HL-60 (cell line): ENCODE results near the gene TAS2R1.

Source experiments
- DNase-seq, 2 experiments: peaks; one replicate each; pipeline ENCODE4 v3.0.0-alpha.2; 2010 to 2020; ENCODE audit warnings: low read depth in 1 of 2, low spot score in 1 of 2
- H3K27ac ChIP-seq: fragments of 250-450 bp; sonication (Bioruptor Pico); replicated peaks from 2 replicates; pipeline ENCODE4 v1.5.1; 2020; ENCODE audit warnings: mild to moderate bottlenecking, moderate library complexity
- H3K27me3 ChIP-seq: fragments of 250-450 bp; sonication (Bioruptor Pico); 2 replicates; pipeline ENCODE4 v1.5.1; 2021; ENCODE audit warnings: mild to moderate bottlenecking, moderate library complexity; ENCODE audit not compliant: insufficient read depth, poor library complexity, severe bottlenecking
- H3K4me3 ChIP-seq: replicated peaks from 2 replicates; pipeline ENCODE4 v1.5.1; 2011; ENCODE audit warnings: mild to moderate bottlenecking, control low read depth, low read length; ENCODE audit not compliant: insufficient read depth
- GABPA ChIP-seq: IDR thresholded peaks from 2 replicates; pipeline ENCODE4 v1.6.1; 2012; ENCODE audit warnings: low read depth
- POLR2AphosphoS5 ChIP-seq: IDR thresholded peaks from 2 replicates; pipeline ENCODE4 v1.6.1; 2012; ENCODE audit warnings: low read depth
- SPI1 ChIP-seq: IDR thresholded peaks from 2 replicates; pipeline ENCODE4 v1.6.1; 2012; ENCODE audit warnings: low read depth, mild to moderate bottlenecking, borderline replicate concordance
- TF ChIP-seq, protein P1 (sequence below): IDR thresholded peaks from one replicate; pipeline ENCODE4 v1.5.1; 2011; ENCODE audit warnings: low read length, control low read depth, inconsistent platforms; ENCODE audit not compliant: insufficient read depth
- TF ChIP-seq, protein P2 (sequence below): IDR thresholded peaks from 2 replicates; pipeline ENCODE4 v1.6.1; 2012; ENCODE audit warnings: low read depth; ENCODE audit not compliant: insufficient replicate concordance

The TAS2R1 gene

DNA sequence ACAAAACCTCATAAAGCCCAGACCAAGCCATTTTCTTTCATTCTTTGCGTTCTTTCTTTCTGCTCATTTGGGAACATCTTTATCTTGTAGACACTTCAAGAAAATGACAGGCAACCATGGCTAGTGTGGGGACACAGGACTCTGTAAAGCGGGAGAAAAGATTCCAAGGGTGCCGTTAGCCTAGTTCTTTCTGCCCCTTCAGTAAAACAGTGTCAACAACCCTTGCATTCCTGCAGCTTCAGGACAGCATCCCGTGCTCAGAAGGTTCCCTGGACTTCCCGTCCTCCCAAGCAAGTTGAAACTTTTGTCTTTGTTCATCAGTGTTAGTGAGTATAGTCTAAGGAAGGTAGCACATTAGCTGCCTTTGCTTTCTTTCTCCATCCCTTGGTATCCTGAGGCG is 41.9 kb downstream of the TAS2R1 start:
- no peaks in the 10 kb centered on the region for H3K27me3 ChIP-seq
- TF ChIP-seq, protein P1, sequence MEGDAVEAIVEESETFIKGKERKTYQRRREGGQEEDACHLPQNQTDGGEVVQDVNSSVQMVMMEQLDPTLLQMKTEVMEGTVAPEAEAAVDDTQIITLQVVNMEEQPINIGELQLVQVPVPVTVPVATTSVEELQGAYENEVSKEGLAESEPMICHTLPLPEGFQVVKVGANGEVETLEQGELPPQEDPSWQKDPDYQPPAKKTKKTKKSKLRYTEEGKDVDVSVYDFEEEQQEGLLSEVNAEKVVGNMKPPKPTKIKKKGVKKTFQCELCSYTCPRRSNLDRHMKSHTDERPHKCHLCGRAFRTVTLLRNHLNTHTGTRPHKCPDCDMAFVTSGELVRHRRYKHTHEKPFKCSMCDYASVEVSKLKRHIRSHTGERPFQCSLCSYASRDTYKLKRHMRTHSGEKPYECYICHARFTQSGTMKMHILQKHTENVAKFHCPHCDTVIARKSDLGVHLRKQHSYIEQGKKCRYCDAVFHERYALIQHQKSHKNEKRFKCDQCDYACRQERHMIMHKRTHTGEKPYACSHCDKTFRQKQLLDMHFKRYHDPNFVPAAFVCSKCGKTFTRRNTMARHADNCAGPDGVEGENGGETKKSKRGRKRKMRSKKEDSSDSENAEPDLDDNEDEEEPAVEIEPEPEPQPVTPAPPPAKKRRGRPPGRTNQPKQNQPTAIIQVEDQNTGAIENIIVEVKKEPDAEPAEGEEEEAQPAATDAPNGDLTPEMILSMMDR = no peak
- TF ChIP-seq, protein P2, sequence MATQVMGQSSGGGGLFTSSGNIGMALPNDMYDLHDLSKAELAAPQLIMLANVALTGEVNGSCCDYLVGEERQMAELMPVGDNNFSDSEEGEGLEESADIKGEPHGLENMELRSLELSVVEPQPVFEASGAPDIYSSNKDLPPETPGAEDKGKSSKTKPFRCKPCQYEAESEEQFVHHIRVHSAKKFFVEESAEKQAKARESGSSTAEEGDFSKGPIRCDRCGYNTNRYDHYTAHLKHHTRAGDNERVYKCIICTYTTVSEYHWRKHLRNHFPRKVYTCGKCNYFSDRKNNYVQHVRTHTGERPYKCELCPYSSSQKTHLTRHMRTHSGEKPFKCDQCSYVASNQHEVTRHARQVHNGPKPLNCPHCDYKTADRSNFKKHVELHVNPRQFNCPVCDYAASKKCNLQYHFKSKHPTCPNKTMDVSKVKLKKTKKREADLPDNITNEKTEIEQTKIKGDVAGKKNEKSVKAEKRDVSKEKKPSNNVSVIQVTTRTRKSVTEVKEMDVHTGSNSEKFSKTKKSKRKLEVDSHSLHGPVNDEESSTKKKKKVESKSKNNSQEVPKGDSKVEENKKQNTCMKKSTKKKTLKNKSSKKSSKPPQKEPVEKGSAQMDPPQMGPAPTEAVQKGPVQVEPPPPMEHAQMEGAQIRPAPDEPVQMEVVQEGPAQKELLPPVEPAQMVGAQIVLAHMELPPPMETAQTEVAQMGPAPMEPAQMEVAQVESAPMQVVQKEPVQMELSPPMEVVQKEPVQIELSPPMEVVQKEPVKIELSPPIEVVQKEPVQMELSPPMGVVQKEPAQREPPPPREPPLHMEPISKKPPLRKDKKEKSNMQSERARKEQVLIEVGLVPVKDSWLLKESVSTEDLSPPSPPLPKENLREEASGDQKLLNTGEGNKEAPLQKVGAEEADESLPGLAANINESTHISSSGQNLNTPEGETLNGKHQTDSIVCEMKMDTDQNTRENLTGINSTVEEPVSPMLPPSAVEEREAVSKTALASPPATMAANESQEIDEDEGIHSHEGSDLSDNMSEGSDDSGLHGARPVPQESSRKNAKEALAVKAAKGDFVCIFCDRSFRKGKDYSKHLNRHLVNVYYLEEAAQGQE = no peak
- TF ChIP-seq GABPA (no peak), SPI1 (no peak), POLR2AphosphoS5 (no peak)
- H3K27ac ChIP-seq = no peak overlapping the region
- no peak for DNase-seq
- H3K4me3 ChIP-seq = no peak overlapping the region

DNA sequence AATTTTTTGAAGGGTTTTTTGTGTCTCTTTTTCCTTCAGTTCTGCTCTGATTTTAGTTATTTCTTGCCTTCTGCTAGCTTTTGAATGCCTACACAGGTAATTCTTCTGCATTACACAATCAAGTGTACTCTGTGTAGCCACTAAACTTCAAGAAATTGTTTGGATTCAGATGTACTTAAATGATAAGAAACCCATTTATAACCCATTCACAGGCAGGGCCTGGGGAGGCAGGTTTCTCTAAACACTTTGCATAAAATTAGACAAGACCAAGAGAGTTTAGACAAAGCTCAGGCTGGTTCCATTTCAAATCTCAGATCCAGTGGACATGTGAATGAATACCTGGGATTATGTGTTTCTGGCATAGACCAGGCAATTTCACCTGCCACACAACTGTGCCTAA is 43.0 kb downstream of the TAS2R1 start:
- H3K27ac ChIP-seq = no peak overlapping the region
- H3K27me3 ChIP-seq = no peaks in the 10 kb centered on the region
- DNase-seq = no peak
- no peak overlapping the region for H3K4me3 ChIP-seq
- TF ChIP-seq, protein P1 = no peak
- TF ChIP-seq, protein P2 = no peak
- TF ChIP-seq SPI1 (no peak), POLR2AphosphoS5 (no peak), GABPA (no peak)

DNA sequence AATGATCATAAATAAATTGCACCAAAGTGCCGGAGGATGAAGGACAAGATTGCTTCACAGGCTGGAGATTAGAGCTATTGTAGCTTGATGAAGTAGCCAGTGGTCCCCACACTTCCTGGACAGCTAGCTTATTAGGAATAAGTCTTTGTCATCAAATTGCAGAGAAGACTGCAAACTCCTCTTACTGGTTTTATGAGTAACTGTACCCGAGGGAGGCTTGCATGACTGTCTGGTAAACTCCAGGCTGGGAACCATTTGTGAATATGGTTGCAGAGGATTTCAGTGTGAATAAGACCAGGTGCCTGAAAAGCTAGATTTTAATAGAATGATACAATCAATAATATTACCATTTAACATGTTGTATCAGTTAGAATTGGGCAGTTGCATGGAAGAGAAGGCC is 47.7 kb downstream of the TAS2R1 start:
- TF ChIP-seq SPI1 = no peak
- TF ChIP-seq, protein P2 = no peak
- no peak for TF ChIP-seq GABPA
- no peak for TF ChIP-seq POLR2AphosphoS5
- TF ChIP-seq, protein P1 = no peak
- Histone ChIP-seq H3K27me3 (peaks cover 2% of the 10 kb centered on the region), H3K4me3 (no peak overlapping the region), H3K27ac (no peak overlapping the region)
- DNase-seq = no peak
